Measurements from ENCODE around the gene RPRD1B.

DNA sequence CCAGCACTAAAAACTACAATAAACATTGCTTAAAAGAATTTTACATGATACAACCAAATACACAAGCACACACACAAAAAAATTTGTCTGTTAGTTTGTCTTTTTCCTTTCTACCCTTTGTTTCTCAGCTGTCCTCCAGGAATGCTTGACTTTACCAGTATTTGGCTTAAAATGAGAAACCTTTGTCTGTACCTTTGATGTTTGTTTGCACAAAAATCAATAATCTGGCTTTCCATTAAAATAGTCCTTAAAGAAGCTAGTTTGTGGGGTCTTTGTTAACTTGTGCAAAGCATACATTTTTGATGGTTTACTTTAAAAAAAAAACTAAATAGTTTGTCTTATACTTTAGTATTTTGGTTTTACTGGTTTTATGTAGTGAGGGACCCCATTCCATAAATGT lies 49.3 kb downstream of the RPRD1B start:
- TF ChIP-seq CTCF (IDR thresholded peaks at IDR 0.05), result no peak
- TF ChIP-seq ZFX (IDR thresholded peaks at IDR 0.05; ENCODE audit: borderline replicate concordance), result no peak
